Progenitor cell of endocrine pancreas (in vitro differentiated cells): Measurements from ENCODE around the gene KATNBL1. TPM values are rescaled to one million over a fixed set of nuclear protein-coding genes. Genes with fewer than 3 reads are reported as not detected.

Source experiments
- DNase-seq: peaks from one replicate; pipeline ENCODE4 v3.0.0; 2021; ENCODE audit warnings: low spot score; ENCODE audit not compliant: unreplicated experiment
- H3K27ac Mint-ChIP-seq: 2 replicates; pipeline ENCODE4 v1.8.0; 2021; ENCODE audit warnings: mild to moderate bottlenecking, moderate library complexity, mixed read lengths
- H3K27me3 Mint-ChIP-seq: 2 replicates; pipeline ENCODE4 v1.8.0; 2021; ENCODE audit warnings: mixed read lengths
- H3K36me3 Mint-ChIP-seq: 2 replicates; pipeline ENCODE4 v1.8.0; 2022; ENCODE audit warnings: mixed read lengths; ENCODE audit not compliant: insufficient read depth
- H3K4me1 Mint-ChIP-seq: 2 replicates; pipeline ENCODE4 v1.8.0; 2021; ENCODE audit warnings: low read depth, mixed read lengths
- H3K4me3 Mint-ChIP-seq: 2 replicates; pipeline ENCODE4 v1.8.0; 2021; ENCODE audit warnings: low read depth, mild to moderate bottlenecking, moderate library complexity, mixed read lengths
- H3K9me3 Mint-ChIP-seq: 2 replicates; pipeline ENCODE4 v1.8.0; 2021; ENCODE audit warnings: low read depth, mixed read lengths
- CTCF ChIP-seq: fragments of 200-600 bp; sonication (generic); IDR thresholded peaks from one replicate; pipeline ENCODE4 v1.5.0; 2021; ENCODE audit warnings: antibody characterized with exemption, mild to moderate bottlenecking; ENCODE audit not compliant: unreplicated experiment
- total RNA-seq: library from RNA; stranded (reverse); gene quantifications from 2 replicates; pipeline ENCODE4 v1.2.1, GENCODE V29; 2021

The KATNBL1 gene
- total RNA-seq, 1 donor from 2014 or later: 71.4 TPM

GRCh38 chr15:34102175-34102925 is 107.5 kb downstream of the KATNBL1 start:
- H3K27me3 Mint-ChIP-seq: no peaks in the 10 kb centered on the region
- peak overlapping the region; percentile 100 for H3K4me3 Mint-ChIP-seq
- H3K4me1 Mint-ChIP-seq: peaks cover 12% of the 10 kb centered on the region
- peak overlapping the region; percentile 99 for H3K27ac Mint-ChIP-seq
- no peak for DNase-seq
- H3K9me3 Mint-ChIP-seq: no peaks in the 10 kb centered on the region
- no peak for TF ChIP-seq CTCF
- peaks cover 5% of the 10 kb centered on the region for H3K36me3 Mint-ChIP-seq

GRCh38 chr15:34101366-34102174 is 108.3 kb downstream of the KATNBL1 start, which contains the start of the genes EMC7 and PGBD4:
TSS of gene EMC7 (minus strand) at chr15:34101862. CDS start at chr15:34101839, 23 bp downstream.
TSS of gene PGBD4 (plus strand) at chr15:34102083. CDS start at chr15:34102532, 449 bp downstream.
- Mint-ChIP-seq H3K9me3 (no peaks in the 10 kb centered on the region), H3K27me3 (no peaks in the 10 kb centered on the region), H3K4me3 (peak within 1 kb of the TSS; percentile 100), H3K36me3 (peaks cover 5% of the 10 kb centered on the region), H3K27ac (peak within 1 kb of the TSS; percentile 99), H3K4me1 (peaks cover 12% of the 10 kb centered on the region)
- TF ChIP-seq CTCF: no peak
- DNase-seq: peak; percentile 97

- no peaks in the 10 kb centered on the region for H3K9me3 Mint-ChIP-seq
- no peak for TF ChIP-seq CTCF
- H3K36me3 Mint-ChIP-seq: peaks cover 6% of the 10 kb centered on the region
- H3K27ac Mint-ChIP-seq: no peak overlapping the region
- H3K4me3 Mint-ChIP-seq: peak overlapping the region; percentile 42
- H3K4me1 Mint-ChIP-seq: peaks cover 12% of the 10 kb centered on the region
- H3K27me3 Mint-ChIP-seq: no peaks in the 10 kb centered on the region
- no peak for DNase-seq
These were observed 110.0 kb downstream of the KATNBL1 start for GRCh38 chr15:34099914-34100313.

Other genes with a start within 250 kb of the KATNBL1 start
- not detected in 2 replicates for gene CHRM5, start 241.6 kb downstream of the KATNBL1 start, total RNA-seq
- 14.4 and 15.5 TPM in 2 replicates for gene AVEN, start 170.9 kb downstream of the KATNBL1 start, total RNA-seq
- 31.7 and 32.3 TPM in 2 replicates for gene EMC7, start 108.2 kb downstream of the KATNBL1 start, total RNA-seq
- 1.7 and 1.8 TPM in 2 replicates for gene PGBD4, start 108.0 kb downstream of the KATNBL1 start, total RNA-seq
- gene EMC4, start 14.9 kb upstream of the KATNBL1 start, total RNA-seq: 97.8 and 101 TPM in 2 replicates
- gene SLC12A6, start 127.7 kb upstream of the KATNBL1 start, total RNA-seq: 28.7 and 30.9 TPM in 2 replicates
- gene NOP10, start 133.0 kb upstream of the KATNBL1 start, total RNA-seq: 134 and 139 TPM in 2 replicates
- gene NUTM1, start 133.2 kb upstream of the KATNBL1 start, total RNA-seq: not detected in 2 replicates
- gene LPCAT4, start 157.1 kb upstream of the KATNBL1 start, total RNA-seq: 65.7 and 68.2 TPM in 2 replicates
- 160 and 161 TPM in 2 replicates for gene GOLGA8A, start 227.7 kb upstream of the KATNBL1 start, total RNA-seq